NCI-H1417 treated with DMSO at 0.1 percent for 48 hours (cell line): ENCODE results near the gene VSIG10L2.
"Not testable (repeated sequence)": the region's sequence is repeated elsewhere in the genome, so short reads cannot be mapped to it uniquely, and the experiment has no call there.

Experiments
- DNase-seq: peaks from one replicate; lab custom pipeline; 2025; lab: John Stamatoyannopoulos, UW

The VSIG10L2 gene

DNA sequence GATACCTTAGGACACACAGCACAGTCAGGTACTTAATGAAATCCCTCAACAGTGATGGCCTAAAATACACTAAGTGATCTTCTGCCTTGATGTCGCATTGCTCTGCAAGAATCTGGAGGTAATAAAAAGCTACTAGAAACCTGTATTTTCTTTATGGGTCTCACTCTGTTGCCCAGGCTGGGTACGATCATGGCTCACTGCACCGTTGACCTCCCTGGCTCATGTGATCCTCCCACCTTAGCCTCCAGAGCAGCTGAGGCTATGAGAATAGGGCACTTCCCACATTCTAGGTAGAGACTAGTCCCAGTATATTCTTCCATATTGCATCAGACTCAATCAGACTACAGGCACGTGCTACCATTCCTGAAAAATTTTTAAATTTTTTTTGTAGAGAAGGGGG, 21.7 kb downstream of the VSIG10L2 start:
- DNase-seq: no peak

DNA sequence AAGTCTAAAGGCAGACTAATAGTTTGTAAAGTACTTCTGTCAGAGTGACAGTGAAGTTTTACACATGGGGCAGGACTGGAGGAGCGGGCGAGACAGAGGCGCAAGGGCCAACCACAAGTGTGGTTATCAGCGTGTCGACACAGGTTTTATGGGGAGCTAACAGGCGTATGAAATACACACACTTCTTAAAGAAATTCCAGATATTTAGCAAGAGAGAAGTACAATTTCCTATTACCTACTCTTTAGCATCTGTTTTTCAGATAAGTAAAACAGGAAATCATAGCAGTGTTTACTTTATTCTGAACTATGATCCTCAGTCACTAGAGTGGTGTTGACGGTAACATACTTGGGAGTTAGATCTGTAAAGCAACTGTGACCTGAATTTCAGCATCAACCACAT, 22.5 kb downstream of the VSIG10L2 start:
- no peak for DNase-seq

DNA sequence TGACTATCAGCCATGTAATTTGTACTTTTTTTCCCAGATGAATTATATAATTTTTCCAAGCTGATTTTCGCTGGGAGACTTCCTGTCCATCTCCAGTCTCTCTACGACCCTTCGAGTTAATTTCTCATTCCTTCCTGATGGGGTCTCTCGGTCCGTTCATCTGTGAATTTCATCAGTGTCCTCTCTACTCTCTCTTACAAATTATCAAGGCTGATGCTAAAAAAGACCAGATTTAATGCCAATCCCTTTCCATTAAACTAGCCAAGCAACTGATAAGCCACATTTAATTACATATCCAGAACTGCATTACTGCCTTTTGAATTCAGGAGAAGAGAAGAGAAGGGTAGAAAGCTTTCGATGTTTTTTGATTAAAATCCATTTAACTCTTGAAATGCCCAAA, 25.8 kb downstream of the VSIG10L2 start:
- DNase-seq: no peak

GRCh38 chr11:125974284-125974683, 28.4 kb downstream of the VSIG10L2 start:
- no peak for DNase-seq

GRCh38 chr11:125975634-125976033, 29.8 kb downstream of the VSIG10L2 start:
- no peak for DNase-seq

- DNase-seq: no peak
These were observed 30.3 kb downstream of the VSIG10L2 start for GRCh38 chr11:125976156-125976555.

- DNase-seq: no peak
These were observed 31.5 kb downstream of the VSIG10L2 start for GRCh38 chr11:125977333-125977732.

DNA sequence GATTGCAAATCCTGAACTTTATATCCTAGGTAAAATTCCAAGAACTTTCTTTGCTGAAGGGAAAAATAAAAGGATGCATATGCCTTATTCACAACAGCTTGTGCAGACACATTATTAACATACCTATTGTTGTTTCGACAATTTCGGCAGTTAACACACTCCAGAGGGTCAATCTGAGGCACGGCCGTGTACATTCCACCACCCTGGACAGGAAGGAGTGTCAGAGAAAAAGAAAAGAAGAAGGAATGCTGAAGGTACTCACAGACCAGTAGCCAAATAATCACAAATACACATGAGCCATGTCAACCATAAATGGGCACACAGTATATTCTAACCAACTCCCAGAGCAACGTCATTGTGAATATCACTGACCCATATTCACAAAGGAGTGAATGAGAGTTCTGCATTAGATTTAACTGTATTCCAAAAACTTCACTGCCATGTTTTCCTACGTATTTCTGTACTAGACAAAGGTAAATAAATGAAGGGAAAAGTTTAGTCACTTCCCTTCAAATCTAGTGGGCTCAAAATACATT, 32.4 kb downstream of the VSIG10L2 start:
- DNase-seq: no peak

DNA sequence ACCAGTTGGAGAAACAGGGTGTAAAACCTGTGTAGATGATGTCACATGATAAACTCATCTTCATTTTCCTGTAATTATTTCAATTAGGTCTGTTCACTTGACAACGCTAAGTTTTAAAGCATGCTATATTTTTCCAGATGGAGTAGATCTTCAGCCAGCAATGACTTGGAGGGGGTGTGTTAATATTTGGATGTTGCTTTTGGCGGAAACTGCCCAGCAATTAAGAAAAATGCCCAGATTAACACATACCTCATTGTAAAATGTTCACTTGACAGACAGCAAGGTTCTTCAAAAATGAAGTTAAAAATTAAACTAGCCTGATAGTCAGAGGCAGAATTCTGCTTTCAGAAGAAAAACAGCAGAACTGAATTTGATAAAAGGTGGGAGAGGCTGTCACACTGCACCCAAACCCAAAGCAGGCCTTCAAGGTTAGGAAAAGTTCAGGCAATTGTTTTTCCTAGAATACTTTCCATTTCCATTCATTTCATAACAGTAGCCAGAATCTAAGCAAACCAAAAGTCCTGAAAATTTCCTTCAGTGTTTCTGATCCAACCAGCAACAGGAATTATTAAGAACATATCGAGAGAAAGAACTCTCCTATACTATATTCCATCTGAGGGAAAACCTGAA, 33.0 kb downstream of the VSIG10L2 start:
- DNase-seq: no peak

DNA sequence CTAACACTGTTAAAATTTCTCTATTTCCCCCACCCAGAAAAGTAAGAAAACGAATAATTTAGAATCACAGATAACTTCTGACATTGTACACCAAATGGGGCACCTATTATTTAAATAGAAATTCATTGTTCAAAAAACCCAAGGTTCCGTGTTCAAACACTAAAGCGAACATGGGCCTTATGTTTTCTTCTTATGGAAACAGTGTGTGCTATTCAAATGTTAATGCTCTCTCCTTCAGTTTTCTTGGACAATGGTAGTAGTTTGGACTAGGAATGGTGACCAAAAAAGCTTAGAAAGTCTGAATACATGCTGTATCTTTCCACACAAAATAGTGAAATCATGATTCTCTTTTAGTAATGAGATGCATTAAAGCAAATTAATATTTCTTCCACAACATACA, 33.7 kb downstream of the VSIG10L2 start:
- DNase-seq: no peak

DNA sequence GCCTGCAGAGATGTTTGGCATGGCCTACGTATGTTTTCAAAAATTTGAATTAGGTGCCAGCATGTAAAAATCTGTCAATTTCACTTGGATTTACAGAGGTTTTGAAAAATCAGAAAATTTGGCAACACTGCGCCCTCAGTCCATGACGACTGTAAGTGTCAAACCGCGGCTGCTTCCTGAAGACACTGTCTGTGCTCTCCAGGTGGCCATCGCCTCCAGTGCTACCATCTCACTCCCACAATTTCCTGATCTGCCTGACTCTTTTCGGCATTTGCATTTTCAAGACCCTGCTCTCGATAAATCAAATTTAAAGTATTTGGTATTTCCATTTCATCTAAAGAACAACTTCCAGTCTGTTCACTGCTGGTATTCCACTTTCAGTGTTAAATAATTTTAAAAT, 34.6 kb downstream of the VSIG10L2 start:
- no peak for DNase-seq

- no peak for DNase-seq
These were observed 36.5 kb downstream of the VSIG10L2 start for GRCh38 chr11:125982348-125982730.

- not testable (repeated sequence) for DNase-seq
These were observed 40.1 kb downstream of the VSIG10L2 start for GRCh38 chr11:125985956-125986355.

DNA sequence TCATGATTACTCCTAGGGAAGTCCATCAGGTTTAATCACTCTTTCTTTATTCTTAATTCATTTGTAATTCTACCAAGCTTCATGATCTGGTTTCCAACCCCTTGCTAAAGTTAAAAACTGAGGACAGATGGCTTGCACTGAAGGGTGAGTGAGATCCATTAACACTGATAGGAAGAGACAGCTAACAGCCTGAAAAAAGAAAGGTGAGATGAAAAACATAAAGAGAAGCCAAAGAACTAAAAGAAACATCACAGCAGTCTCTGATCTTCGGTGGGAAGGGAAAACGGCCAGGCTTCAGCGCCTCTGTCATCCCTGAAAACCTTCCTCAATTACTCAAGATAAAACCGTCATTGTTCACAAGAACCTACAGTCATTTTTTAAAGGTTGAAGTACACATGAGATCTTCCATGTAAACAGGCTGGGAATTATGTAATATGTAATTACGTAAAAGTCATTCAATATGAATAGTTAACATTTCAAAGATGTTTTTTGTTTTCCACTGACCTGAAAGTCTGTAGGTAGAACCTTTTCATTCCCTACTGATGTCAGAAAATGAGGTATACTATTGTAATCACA, 41.3 kb downstream of the VSIG10L2 start:
- DNase-seq: no peak

GRCh38 chr11:125990244-125990643, 44.4 kb downstream of the VSIG10L2 start:
- no peak for DNase-seq

DNA sequence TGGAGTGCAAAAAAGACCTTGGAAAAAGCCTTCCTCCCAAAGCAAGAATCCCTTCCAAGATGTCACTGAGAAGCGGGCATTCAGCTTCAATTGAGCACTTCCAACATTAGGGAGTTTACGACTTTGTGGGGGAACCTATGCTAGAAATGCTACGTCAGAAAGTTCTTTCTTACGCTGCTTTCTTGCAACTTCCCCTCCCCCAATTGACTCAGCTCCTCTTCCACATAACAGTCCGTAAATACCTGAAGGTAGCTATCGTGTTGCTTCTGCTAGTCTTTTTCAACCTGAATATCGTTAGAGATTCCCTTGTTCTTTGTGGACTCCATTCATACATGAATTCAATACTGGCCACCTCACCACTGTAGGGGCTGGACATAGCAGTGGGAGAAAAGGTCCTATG, 47.0 kb downstream of the VSIG10L2 start:
- DNase-seq: no peak

- no peak for DNase-seq
These were observed 48.7 kb downstream of the VSIG10L2 start for GRCh38 chr11:125994509-125994908.

DNA sequence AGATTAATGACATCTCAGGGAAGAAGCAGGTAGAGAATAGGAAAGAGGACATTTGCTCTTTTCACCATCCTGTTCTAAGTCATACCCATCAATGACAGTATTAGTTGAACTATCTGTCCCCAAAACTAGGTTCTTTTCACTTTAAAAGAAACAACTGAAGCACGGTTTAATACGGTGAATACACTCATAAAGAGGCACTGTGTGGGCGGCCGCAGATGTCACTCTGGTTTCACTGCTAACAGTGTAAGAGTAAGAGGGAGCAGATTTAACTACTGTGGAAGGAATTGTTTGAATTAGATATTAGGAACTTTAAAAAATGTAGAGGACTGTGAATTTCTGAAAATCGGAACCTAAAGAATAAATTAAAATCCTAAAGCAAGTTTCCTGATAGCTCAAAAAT, 49.5 kb downstream of the VSIG10L2 start:
- DNase-seq: no peak

GRCh38 chr11:125998267-125998666, 52.4 kb downstream of the VSIG10L2 start:
- no peak for DNase-seq

DNA sequence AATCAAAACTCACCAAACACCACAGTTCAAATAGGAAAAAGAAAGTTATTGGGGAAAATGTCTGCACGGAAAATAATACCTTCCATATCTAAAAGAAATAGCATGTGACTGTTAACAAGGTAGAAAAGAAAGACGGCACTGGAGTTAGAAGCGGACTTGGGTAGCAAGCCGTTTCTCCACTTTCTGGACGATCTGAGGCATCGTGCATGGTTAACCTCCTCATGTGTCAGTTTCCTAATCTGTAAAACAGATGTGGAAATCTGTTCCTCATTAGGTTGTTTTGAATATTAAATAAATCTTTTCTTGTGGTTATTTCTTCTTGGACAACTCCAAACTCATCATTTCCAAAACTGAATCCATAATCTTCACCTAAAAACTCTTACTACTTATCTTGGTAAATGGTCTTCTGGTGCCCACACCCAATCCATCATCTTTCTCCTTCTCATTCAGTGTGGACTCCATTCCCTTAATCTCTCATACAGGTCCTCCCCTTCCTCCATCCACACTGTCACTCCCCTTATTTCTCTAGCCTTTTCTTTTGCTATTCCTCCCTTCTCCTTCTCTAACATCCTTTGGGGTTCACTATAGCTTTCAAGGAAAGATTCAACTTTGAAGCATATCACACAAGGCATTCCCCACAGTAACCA, 53.5 kb downstream of the VSIG10L2 start:
- DNase-seq: no peak

DNA sequence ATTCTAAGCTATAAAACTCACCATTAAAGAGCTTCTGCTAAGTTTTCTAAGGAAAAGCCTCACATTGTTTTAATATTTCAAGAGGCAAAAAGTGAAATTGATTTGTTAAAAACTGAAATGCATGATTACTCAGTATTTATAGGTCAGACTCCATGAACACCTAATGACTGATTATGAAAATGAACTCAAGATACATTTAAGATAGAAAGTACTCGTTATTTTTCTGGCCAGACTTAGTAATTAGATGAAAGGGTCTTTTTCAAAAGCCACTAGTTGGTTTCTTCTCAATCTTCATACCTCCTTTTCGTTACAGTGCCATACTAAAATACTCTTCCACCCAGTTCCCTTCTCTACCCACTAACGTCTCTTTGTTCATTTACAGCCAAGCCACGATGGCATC, 56.3 kb downstream of the VSIG10L2 start:
- DNase-seq: no peak
